Measurements from ENCODE around the gene ZCCHC14. TPM values are rescaled to one million over a fixed set of nuclear protein-coding genes. Genes with fewer than 3 reads are reported as not detected.

Gene ZCCHC14
- total and polyA plus RNA-seq, 2 of the 13 experiments (the other 11 are each of a cell fraction or from before 2014, with no cell fraction given) = 12.4 to 12.5 TPM

GRCh38 chr16:87489434-87490045, 3.3 kb downstream of the ZCCHC14 start:
- H4K20me1 ChIP-seq (ENCODE audit: insufficient read depth, low read length) = peaks cover 68% of the 10 kb centered on the region
- FAIRE-seq = no peak
- BruUV-seq (replicated peaks) = TSS peak; percentile 41
- H3K4me3 ChIP-seq (replicated peaks in 1 of 3; ENCODE audit: insufficient read depth in 1 of 3, low read depth in 2 of 3, low read length in 3 of 3) = peak overlapping the region; percentile 62 to 93 (median 85)
- intact Hi-C loops (cut with micrococcal nuclease; ENCODE audit: unreplicated experiment) = loop anchor here (1.0 to 10.0 kb wide), 2 partner anchors 82 to 105 kb away; partner anchors contain the start of gene FBXO31
- peak overlapping the region; percentile 72 for H3K9ac ChIP-seq (ENCODE audit: insufficient read depth, low read depth, low read length)
- in situ Hi-C loops (cut with HindIII; ENCODE audit: extremely low pct_ligation_motif_present, low pct_unique_long_range_greater_than_20kb) = loop anchor here (5.0 kb wide), 1 partner anchor 53 kb away; no protein-coding TSS in a partner anchor
- peak overlapping the region; percentile 63 for H3K27ac ChIP-seq (ENCODE audit: extremely low read length, insufficient read depth, low read length)
- POLR2A ChIA-PET = interaction anchor here (0.9 to 3.3 kb wide), 5 partner anchors 17 to 107 kb away, joined by 3 to 16 read pairs (median 11); partner anchors contain the start of gene FBXO31
- peaks cover 70% of the 10 kb centered on the region for H3K4me1 ChIP-seq (ENCODE audit: insufficient read depth, low read length)
- peaks cover 75% of the 10 kb centered on the region for H3K79me2 ChIP-seq (ENCODE audit: insufficient read depth, low read length)
- H3K4me2 ChIP-seq (ENCODE audit: low read depth, low read length) = peak overlapping the region; percentile 94
- no peaks in the 10 kb centered on the region; a peak in 1 of 5 replicates for H3K36me3 ChIP-seq (replicated peaks in 1 of 2; ENCODE audit: control insufficient read depth in 1 of 2, insufficient read depth in 2 of 2, low read length in 2 of 2)
- no peak overlapping the region for H2AFZ ChIP-seq (ENCODE audit: low read length)
- DNase-seq (ENCODE audit: low spot score) = peak; percentile 45
- H3K9me3 ChIP-seq (ENCODE audit: low read length) = no peaks in the 10 kb centered on the region
- no peaks in the 10 kb centered on the region; a peak in 1 of 5 replicates for H3K27me3 ChIP-seq (ENCODE audit: control insufficient read depth in 1 of 2, insufficient read depth in 2 of 2, low read length in 2 of 2)
- CTCF ChIA-PET (ENCODE audit: low intra/inter-chr PET ratio, low total read pairs) = no interaction called here
- 6% methylated on average over 6 of the region's 6 CpGs for WGBS (ENCODE audit: low lambda C conversion rate)
- ATAC-seq = no peak
- TF ChIP-seq ZSCAN25 (CRISPR knock-in tag; IDR thresholded peaks at IDR 0.05) = peak; percentile 61; the same call in 1 of the 2 replicates
- 0 out of 2 replicates have a peak, but pooled peaks have one; percentile 25 for TF ChIP-seq ARID5B (CRISPR knock-in tag; IDR thresholded peaks at IDR 0.05)
- TF ChIP-seq NR2F6 (IDR thresholded peaks at IDR 0.05) = no peak
- TF ChIP-seq NR2F6 (CRISPR knock-in tag; IDR thresholded peaks at IDR 0.05) = 0 out of 2 replicates have a peak, but pooled peaks have one; percentile 15
- 0 out of 4 replicates have a peak, but pooled peaks of 1 of the 2 experiments have one; percentile 26 for TF ChIP-seq POLR2A (IDR thresholded peaks at IDR 0.05; ENCODE audit: insufficient read depth in 1 of 2, low read depth in 2 of 2, low read length in 2 of 2)
- TF ChIP-seq KMT2A (CRISPR knock-in tag; IDR thresholded peaks at IDR 0.05) = peak; percentile 69
- no peak for TF ChIP-seq ZNF710 (CRISPR knock-in tag; IDR thresholded peaks at IDR 0.05; ENCODE audit: borderline replicate concordance)
- TF ChIP-seq HHEX (CRISPR knock-in tag; IDR thresholded peaks at IDR 0.05) = no peak
- peak; percentile 48; the same call in 1 of the 2 replicates for TF ChIP-seq SAP130 (CRISPR knock-in tag; IDR thresholded peaks at IDR 0.05; ENCODE audit: low read depth)
- 0 out of 2 replicates have a peak, but pooled peaks have one; percentile 27 for TF ChIP-seq SOX13 (IDR thresholded peaks at IDR 0.05)
- TF ChIP-seq SOX13 (CRISPR knock-in tag; conservative IDR thresholded peaks at IDR 0.05 in 1 of 2, IDR thresholded peaks at IDR 0.05 in 1 of 2) = no peak
- 0 out of 2 replicates have a peak, but pooled peaks have one; percentile 7 for TF ChIP-seq FOXO1 (CRISPR knock-in tag; IDR thresholded peaks at IDR 0.05)
- TF ChIP-seq GATAD2A (CRISPR knock-in tag; IDR thresholded peaks at IDR 0.05) = 0 out of 2 replicates have a peak, but pooled peaks have one; percentile 27
- 0 out of 2 replicates have a peak, but pooled peaks have one; percentile 28 for TF ChIP-seq RXRA (CRISPR knock-in tag; IDR thresholded peaks at IDR 0.05)
- TF ChIP-seq RARA (CRISPR knock-in tag; IDR thresholded peaks at IDR 0.05) = 0 out of 2 replicates have a peak, but pooled peaks have one; percentile 8
- TF ChIP-seq SOX5 (CRISPR knock-in tag; IDR thresholded peaks at IDR 0.05; ENCODE audit: borderline replicate concordance) = peak; percentile 18; the same call in 1 of the 2 replicates
- no peak for TF ChIP-seq SNAPC5 (CRISPR knock-in tag; IDR thresholded peaks at IDR 0.05; ENCODE audit: borderline replicate concordance)
- TF ChIP-seq THRA (CRISPR knock-in tag; IDR thresholded peaks at IDR 0.05; ENCODE audit: borderline replicate concordance) = no peak

All from HepG2 (cell line).